WTC11 (cell line): ENCODE results near the gene C1QB. TPM values are rescaled to one million over a fixed set of nuclear protein-coding genes. Genes with fewer than 3 reads are reported as not detected.

Experiments
- ATAC-seq: fragments of 200-7000 bp; cut with Tn5 transposase; 2 replicates; pipeline ENCODE4 v1.10.0; 2021; ENCODE audit warnings: mild to moderate bottlenecking, moderate library complexity
- CTCF ChIA-PET: fragments of 300-600 bp; sonication (Branson Sonifier 250); formaldehyde crosslinking; loops from one replicate; lab custom pipeline; 2021; ENCODE audit warnings: antibody characterized with exemption; lab: Charles Lee
- POLR2A ChIA-PET: fragments of 350-600 bp; sonication (Branson Sonifier 250); formaldehyde crosslinking; loops from one replicate; lab custom pipeline; 2021; ENCODE audit warnings: antibody characterized with exemption; lab: Charles Lee
- DNase-seq: peaks from one replicate; pipeline ENCODE4 v3.0.0; 2021; ENCODE audit warnings: low spot score
- H3K27ac Mint-ChIP-seq: 2 replicates; pipeline ENCODE4 v1.8.0; 2021; ENCODE audit warnings: mixed read lengths
- H3K27me3 Mint-ChIP-seq: 2 replicates; pipeline ENCODE4 v1.8.0; 2021; ENCODE audit warnings: low read depth, mild to moderate bottlenecking, moderate library complexity, mixed read lengths
- H3K36me3 Mint-ChIP-seq: 2 replicates; pipeline ENCODE4 v1.8.0; 2021; ENCODE audit warnings: mixed read lengths
- H3K4me1 Mint-ChIP-seq: 2 replicates; pipeline ENCODE4 v1.8.0; 2022; ENCODE audit warnings: mixed read lengths
- H3K4me3 Mint-ChIP-seq: 2 replicates; pipeline ENCODE4 v1.8.0; 2021; ENCODE audit warnings: mild to moderate bottlenecking, moderate library complexity, mixed read lengths
- H3K9me3 Mint-ChIP-seq: 2 replicates; pipeline ENCODE4 v1.8.0; 2021; ENCODE audit warnings: mixed read lengths
- ARID4B ChIP-seq: sonication (generic); formaldehyde crosslinking; IDR thresholded peaks from 2 replicates; pipeline ENCODE4 v1.8.0; 2023; ENCODE audit warnings: missing genetic modification reagents, mild to moderate bottlenecking, borderline replicate concordance
- CBFB ChIP-seq: sonication (generic); formaldehyde crosslinking; IDR thresholded peaks from 2 replicates; pipeline ENCODE4 v1.8.1; 2022; ENCODE audit warnings: mild to moderate bottlenecking, low read depth, missing genetic modification reagents
- CDX4 ChIP-seq: fragments of 250-450 bp; sonication (Bioruptor Pico); IDR thresholded peaks from 2 replicates; pipeline ENCODE4 v1.9.0; 2021; ENCODE audit warnings: moderate library complexity, mild to moderate bottlenecking, inconsistent platforms, borderline replicate concordance
- CTCF ChIP-seq: fragments of 200-600 bp; IDR thresholded peaks from 2 replicates; pipeline ENCODE4 v1.8.0; 2022; ENCODE audit warnings: antibody characterized with exemption
- E2F5 ChIP-seq: sonication (generic); formaldehyde crosslinking; IDR thresholded peaks from 2 replicates; pipeline ENCODE4 v1.8.1; 2022; ENCODE audit warnings: mild to moderate bottlenecking, moderate library complexity, missing genetic modification reagents
- FOXP1 ChIP-seq: sonication (generic); formaldehyde crosslinking; IDR thresholded peaks from 2 replicates; pipeline ENCODE4 v1.8.0; 2022; ENCODE audit warnings: missing genetic modification reagents, mild to moderate bottlenecking, moderate library complexity, borderline replicate concordance
- FOXP4 ChIP-seq: sonication (generic); formaldehyde crosslinking; IDR thresholded peaks from 2 replicates; pipeline ENCODE4 v1.8.0; 2022; ENCODE audit warnings: mild to moderate bottlenecking, missing genetic modification reagents
- GTF2I ChIP-seq: fragments of 250-450 bp; sonication (Bioruptor Pico); conservative IDR thresholded peaks from 2 replicates; pipeline ENCODE4 v1.4.0; 2021; ENCODE audit warnings: mild to moderate bottlenecking
- IRF1 ChIP-seq: sonication (generic); formaldehyde crosslinking; IDR thresholded peaks from 2 replicates; pipeline ENCODE4 v1.8.0; 2023; ENCODE audit warnings: missing genetic modification reagents
- IRF2 ChIP-seq: sonication (generic); formaldehyde crosslinking; IDR thresholded peaks from 2 replicates; pipeline ENCODE4 v1.8.0; 2022; ENCODE audit warnings: low read depth, missing genetic modification reagents, borderline replicate concordance
- JUN ChIP-seq: sonication (generic); formaldehyde crosslinking; IDR thresholded peaks from 2 replicates; pipeline ENCODE4 v1.8.0; 2023; ENCODE audit warnings: mild to moderate bottlenecking, missing genetic modification reagents
- MAX ChIP-seq: sonication (generic); formaldehyde crosslinking; IDR thresholded peaks from 2 replicates; pipeline ENCODE4 v1.8.0; 2022; ENCODE audit warnings: mild to moderate bottlenecking, missing genetic modification reagents
- MXD4 ChIP-seq: fragments of 250-450 bp; sonication (Bioruptor Pico); IDR thresholded peaks from 2 replicates; pipeline ENCODE4 v1.8.0; 2021; ENCODE audit warnings: mild to moderate bottlenecking, moderate library complexity, borderline replicate concordance
- RELA ChIP-seq: sonication (generic); formaldehyde crosslinking; IDR thresholded peaks from 2 replicates; pipeline ENCODE4 v1.8.1; 2022; ENCODE audit warnings: missing genetic modification reagents, mild to moderate bottlenecking, borderline replicate concordance
- SMAD4 ChIP-seq: sonication (generic); formaldehyde crosslinking; IDR thresholded peaks from 2 replicates; pipeline ENCODE4 v1.8.0; 2022; ENCODE audit warnings: mild to moderate bottlenecking, missing genetic modification reagents
- TCF7 ChIP-seq: sonication (generic); formaldehyde crosslinking; IDR thresholded peaks from 2 replicates; pipeline ENCODE4 v1.8.0; 2022; ENCODE audit warnings: mild to moderate bottlenecking, low read depth, missing genetic modification reagents, moderate library complexity
- USF1 ChIP-seq: sonication (generic); formaldehyde crosslinking; IDR thresholded peaks from 2 replicates; pipeline ENCODE4 v1.8.0; 2022; ENCODE audit warnings: mild to moderate bottlenecking, missing genetic modification reagents
- ZBTB43 ChIP-seq: sonication (generic); formaldehyde crosslinking; IDR thresholded peaks from 2 replicates; pipeline ENCODE4 v1.8.1; 2023; ENCODE audit warnings: mild to moderate bottlenecking, missing genetic modification reagents
- ZNF263 ChIP-seq: sonication (generic); formaldehyde crosslinking; IDR thresholded peaks from 2 replicates; pipeline ENCODE4 v1.8.1; 2022; ENCODE audit warnings: low read depth, mild to moderate bottlenecking, moderate library complexity, missing genetic modification reagents
- ZNF671 ChIP-seq: fragments of 250-450 bp; sonication (Bioruptor Pico); IDR thresholded peaks from 2 replicates; pipeline ENCODE4 v1.8.0; 2021; ENCODE audit warnings: mild to moderate bottlenecking
- total RNA-seq: library from RNA; stranded (reverse); gene quantifications from 3 replicates; pipeline ENCODE4 v1.2.3, GENCODE V29; 2021

Gene C1QB
- total RNA-seq, 1 experiment from 2014 or later: 0.61 TPM

GRCh38 chr1:22611530-22611947 lies 41.5 kb upstream of the C1QB start (continued):
- TF ChIP-seq ARID4B (CRISPR knock-in tag) (peak; percentile 96), GTF2I (CRISPR knock-in tag) (no peak), FOXP4 (CRISPR knock-in tag) (peak; percentile 97), ZBTB43 (CRISPR knock-in tag) (peak; percentile 92; the same call in 1 of the 2 replicates), FOXP1 (CRISPR knock-in tag) (peak; percentile 97), IRF2 (CRISPR knock-in tag) (0 out of 2 replicates have a peak, but pooled peaks have one; percentile 45), CBFB (CRISPR knock-in tag) (peak; percentile 88; the same call in 1 of the 2 replicates), MAX (peak; percentile 77; the same call in 1 of the 2 replicates), IRF1 (CRISPR knock-in tag) (peak; percentile 47; the same call in 1 of the 2 replicates), JUN (CRISPR knock-in tag) (0 out of 2 replicates have a peak, but pooled peaks have one; percentile 73)

- H3K4me1 Mint-ChIP-seq: peaks cover 8% of the 10 kb centered on the region
- H3K4me3 Mint-ChIP-seq: no peak overlapping the region
- no peaks in the 10 kb centered on the region for H3K9me3 Mint-ChIP-seq
- ATAC-seq (no peak), DNase-seq (no peak)
- H3K36me3 Mint-ChIP-seq: no peaks in the 10 kb centered on the region
- POLR2A ChIA-PET: no interaction called here
- CTCF ChIA-PET: interaction anchor here (0.9 to 1.9 kb wide), 3 partner anchors 26 to 70 kb away, joined by 3 to 5 read pairs (median 3); no protein-coding TSS in a partner anchor
- H3K27me3 Mint-ChIP-seq: peaks cover 3% of the 10 kb centered on the region; the same call in 1 of the 2 replicates
- no peak overlapping the region for H3K27ac Mint-ChIP-seq
- TF ChIP-seq MAX (no peak), CDX4 (CRISPR knock-in tag) (no peak), E2F5 (CRISPR knock-in tag) (no peak), SMAD4 (no peak), RELA (CRISPR knock-in tag) (no peak), CTCF (no peak), TCF7 (CRISPR knock-in tag) (no peak), ZNF263 (CRISPR knock-in tag) (no peak), MXD4 (CRISPR knock-in tag) (no peak), USF1 (CRISPR knock-in tag) (no peak), ZNF671 (CRISPR knock-in tag) (no peak)
Measured at GRCh38 chr1:22612671-22613571, 40.1 kb upstream of the C1QB start.
